22Rv1 (cell line): ENCODE results near the gene LYAR.

Experiments
- ZFX ChIP-seq: fragments of 450-650 bp; IDR thresholded peaks from 2 replicates; pipeline ENCODE4 v1.6.1; 2017; ENCODE audit warnings: antibody characterized with exemption, borderline replicate concordance
- TF ChIP-seq, protein P1 (sequence below): fragments of 450-650 bp; IDR thresholded peaks from 2 replicates; pipeline ENCODE4 v1.5.1; 2017; ENCODE audit warnings: mild to moderate bottlenecking

DNA sequence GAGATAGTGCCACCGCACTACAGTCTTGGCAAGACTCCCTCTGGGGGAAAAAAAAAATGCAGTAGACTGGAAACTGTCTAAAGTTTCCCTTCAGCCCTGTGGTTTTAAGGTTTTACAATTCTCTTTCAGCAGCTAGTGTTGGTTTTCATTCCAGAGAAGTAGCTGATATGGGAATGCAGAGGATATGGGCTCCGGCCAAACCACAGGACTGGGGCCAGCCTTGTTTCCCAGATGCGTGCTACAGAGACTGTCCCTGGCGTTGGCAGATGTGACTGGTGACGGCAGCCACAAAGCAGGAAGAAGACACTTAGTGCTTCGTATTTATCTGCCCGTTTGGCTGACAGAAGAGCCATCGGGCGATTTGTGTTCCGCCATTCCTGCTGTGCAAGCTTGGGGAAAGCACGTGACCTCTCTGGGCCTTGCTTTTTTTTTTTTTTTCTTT, 43.3 kb upstream of the LYAR start:
- TF ChIP-seq, protein P1, sequence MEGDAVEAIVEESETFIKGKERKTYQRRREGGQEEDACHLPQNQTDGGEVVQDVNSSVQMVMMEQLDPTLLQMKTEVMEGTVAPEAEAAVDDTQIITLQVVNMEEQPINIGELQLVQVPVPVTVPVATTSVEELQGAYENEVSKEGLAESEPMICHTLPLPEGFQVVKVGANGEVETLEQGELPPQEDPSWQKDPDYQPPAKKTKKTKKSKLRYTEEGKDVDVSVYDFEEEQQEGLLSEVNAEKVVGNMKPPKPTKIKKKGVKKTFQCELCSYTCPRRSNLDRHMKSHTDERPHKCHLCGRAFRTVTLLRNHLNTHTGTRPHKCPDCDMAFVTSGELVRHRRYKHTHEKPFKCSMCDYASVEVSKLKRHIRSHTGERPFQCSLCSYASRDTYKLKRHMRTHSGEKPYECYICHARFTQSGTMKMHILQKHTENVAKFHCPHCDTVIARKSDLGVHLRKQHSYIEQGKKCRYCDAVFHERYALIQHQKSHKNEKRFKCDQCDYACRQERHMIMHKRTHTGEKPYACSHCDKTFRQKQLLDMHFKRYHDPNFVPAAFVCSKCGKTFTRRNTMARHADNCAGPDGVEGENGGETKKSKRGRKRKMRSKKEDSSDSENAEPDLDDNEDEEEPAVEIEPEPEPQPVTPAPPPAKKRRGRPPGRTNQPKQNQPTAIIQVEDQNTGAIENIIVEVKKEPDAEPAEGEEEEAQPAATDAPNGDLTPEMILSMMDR = no peak
- no peak for TF ChIP-seq ZFX
